ENCODE results near the gene PDZRN4. TPM values are rescaled to one million over a fixed set of nuclear protein-coding genes. Genes with fewer than 3 reads are reported as not detected.

Gene PDZRN4
- total RNA-seq, 4 donors from 2014 or later, result 0.54 to 2.9 (median 1.1) TPM

- 60 to 69% methylated on average over 1 of the region's 1 CpG for WGBS, 2 donors
- Histone ChIP-seq H3K4me1 (no peaks in the 10 kb centered on the region), H3K9me3 (no peaks in the 10 kb centered on the region), H3K36me3 (no peaks in the 10 kb centered on the region), H3K27ac (no peak overlapping the region), H3K4me3 (replicated peaks in 1 of 3) (no peak overlapping the region), H3K27me3 (no peaks in the 10 kb centered on the region)
- TF ChIP-seq POLR2A (IDR thresholded peaks at IDR 0.05), result no peak
- TF ChIP-seq CTCF (IDR thresholded peaks at IDR 0.05), result no peak
- no peak for DNase-seq
- intact Hi-C loops (cut with DNase I), result no loop called here
Measured at GRCh38 chr12:41333974-41334373, 145.9 kb downstream of the PDZRN4 start.

GRCh38 chr12:41334390-41334789, 146.3 kb downstream of the PDZRN4 start:
- no peak for TF ChIP-seq CTCF (IDR thresholded peaks at IDR 0.05)
- TF ChIP-seq POLR2A (IDR thresholded peaks at IDR 0.05), result no peak
- H3K27ac ChIP-seq, result no peak overlapping the region
- 14 to 30% methylated on average over 1 of the region's 1 CpG for WGBS, 2 donors
- no peak for DNase-seq
- H3K27me3 ChIP-seq, result no peaks in the 10 kb centered on the region
- H3K4me1 ChIP-seq, result no peaks in the 10 kb centered on the region
- no peaks in the 10 kb centered on the region for H3K36me3 ChIP-seq
- intact Hi-C loops (cut with DNase I), result no loop called here
- H3K9me3 ChIP-seq, result no peaks in the 10 kb centered on the region
- no peak overlapping the region for H3K4me3 ChIP-seq (replicated peaks in 1 of 3)

GRCh38 chr12:41336041-41336549, 148.0 kb downstream of the PDZRN4 start:
- Histone ChIP-seq H3K9me3 (no peaks in the 10 kb centered on the region), H3K36me3 (no peaks in the 10 kb centered on the region), H3K27me3 (no peaks in the 10 kb centered on the region), H3K4me1 (no peaks in the 10 kb centered on the region), H3K27ac (no peak overlapping the region), H3K4me3 (replicated peaks in 1 of 3) (no peak overlapping the region)
- WGBS, 2 donors, result 33 to 65% methylated on average over 3 of the region's 3 CpGs
- intact Hi-C loops (cut with DNase I), result no loop called here
- TF ChIP-seq CTCF (IDR thresholded peaks at IDR 0.05) (no peak), POLR2A (IDR thresholded peaks at IDR 0.05) (no peak)
- no peak for DNase-seq

GRCh38 chr12:41339784-41340183, 151.7 kb downstream of the PDZRN4 start:
- intact Hi-C loops (cut with DNase I), result no loop called here

More at GRCh38 chr12:41339784-41340183, 151.7 kb downstream of the PDZRN4 start:
- no peaks in the 10 kb centered on the region for H3K4me1 ChIP-seq
- H3K9me3 ChIP-seq, result no peaks in the 10 kb centered on the region
- H3K27me3 ChIP-seq, result no peaks in the 10 kb centered on the region
- no peak overlapping the region for H3K27ac ChIP-seq
- TF ChIP-seq CTCF (IDR thresholded peaks at IDR 0.05), result no peak
- no peak for TF ChIP-seq POLR2A (IDR thresholded peaks at IDR 0.05)
- DNase-seq, result no peak
- no peak overlapping the region for H3K4me3 ChIP-seq (replicated peaks in 1 of 3)
- no peaks in the 10 kb centered on the region for H3K36me3 ChIP-seq

Data from thyroid gland (tissue), 4 donors.